ENCODE data around the gene SNX3.
"Not testable (repeated sequence)": the region's sequence is repeated elsewhere in the genome, so short reads cannot be mapped to it uniquely, and the experiment has no call there.

Gene SNX3

DNA sequence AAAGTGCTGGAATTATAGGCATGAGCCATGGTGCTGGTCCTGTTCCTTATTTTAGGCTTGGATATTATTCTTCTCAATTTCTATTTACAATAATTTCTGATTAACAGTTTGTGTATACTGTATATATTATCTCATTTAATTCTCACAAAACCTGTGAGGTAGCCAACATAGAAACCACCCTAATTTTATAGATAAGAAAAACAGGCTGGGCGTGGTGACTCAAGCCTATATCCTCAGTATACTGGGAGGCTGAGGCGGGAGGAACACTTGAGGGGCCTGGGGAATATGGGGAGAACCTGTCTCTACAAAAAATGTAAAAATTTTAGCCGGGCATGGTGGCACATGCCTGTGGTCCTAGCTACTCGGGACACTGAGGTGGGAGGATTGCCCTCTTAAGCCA is 30.3 kb upstream of the SNX3 start:
- Histone ChIP-seq H3K4me3 (ENCODE audit: low read length) (no peak overlapping the region), H3K9me3 (ENCODE audit: control insufficient read depth, insufficient read depth, low read length) (no peaks in the 10 kb centered on the region), H3K4me1 (ENCODE audit: control insufficient read depth, insufficient read depth, low read length) (no peaks in the 10 kb centered on the region; the same call in 1 of the 2 replicates), H3K36me3 (ENCODE audit: control insufficient read depth, insufficient read depth, low read length) (no peaks in the 10 kb centered on the region), H3K27me3 (ENCODE audit: control insufficient read depth, insufficient read depth, low read length) (no peaks in the 10 kb centered on the region), H3K27ac (ENCODE audit: low read length) (no peak overlapping the region)
- no peak for DNase-seq (ENCODE audit: low read depth, low spot score)
- no CpG with 5 or more reads among the region's 4 CpGs for WGBS (ENCODE audit: insufficient coverage, insufficient read length)

DNA sequence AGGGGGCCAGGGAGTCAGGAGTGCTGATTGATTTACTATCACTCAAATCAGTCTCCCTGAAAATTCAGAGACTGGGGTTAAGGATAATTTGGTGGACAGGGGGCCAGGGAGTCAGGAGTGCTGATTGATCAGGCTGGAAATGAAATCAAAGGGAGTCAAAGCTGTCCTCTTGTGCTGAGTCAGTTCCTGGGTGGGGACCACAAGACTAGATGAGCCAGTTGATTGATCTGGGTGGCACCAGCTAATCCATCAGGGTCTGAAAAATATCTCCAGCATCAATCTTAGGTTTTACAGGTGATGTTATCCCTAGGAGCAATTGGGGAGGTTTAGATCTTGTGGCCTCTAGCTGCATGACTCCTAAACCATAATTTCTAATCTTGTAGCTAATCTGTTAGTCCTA is 27.9 kb upstream of the SNX3 start:
- H3K27ac ChIP-seq (ENCODE audit: low read length): no peak overlapping the region
- no peaks in the 10 kb centered on the region for H3K4me1 ChIP-seq (ENCODE audit: control insufficient read depth, insufficient read depth, low read length)
- no peaks in the 10 kb centered on the region for H3K36me3 ChIP-seq (ENCODE audit: control insufficient read depth, insufficient read depth, low read length)
- no peaks in the 10 kb centered on the region for H3K27me3 ChIP-seq (ENCODE audit: control insufficient read depth, insufficient read depth, low read length)
- DNase-seq (ENCODE audit: low read depth, low spot score): no peak
- H3K4me3 ChIP-seq (ENCODE audit: low read length): no peak overlapping the region
- no peaks in the 10 kb centered on the region for H3K9me3 ChIP-seq (ENCODE audit: control insufficient read depth, insufficient read depth, low read length)

DNA sequence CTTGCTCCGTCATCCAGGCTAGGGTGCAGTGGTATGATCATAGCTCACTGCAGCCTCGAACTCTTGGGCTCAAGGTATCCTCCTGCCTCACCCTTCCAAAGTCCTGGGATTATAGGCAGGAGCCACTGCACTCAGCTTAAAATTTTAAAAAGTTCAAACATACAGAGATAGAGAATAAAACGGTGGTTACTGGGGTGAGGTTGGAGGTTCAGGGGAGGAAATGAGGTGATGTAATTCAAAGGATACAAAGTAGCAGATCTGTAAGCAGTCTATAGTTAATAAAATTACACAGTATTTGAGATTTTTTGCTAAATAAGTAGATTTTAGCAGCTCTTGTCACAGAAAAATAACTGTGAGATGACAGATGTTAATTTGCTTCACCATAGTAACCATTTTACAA is 26.5 kb upstream of the SNX3 start:
- no peak overlapping the region for H3K4me3 ChIP-seq (ENCODE audit: low read length)
- no CpG with 5 or more reads among the region's 3 CpGs for WGBS (ENCODE audit: insufficient coverage, insufficient read length)
- H3K27me3 ChIP-seq (ENCODE audit: control insufficient read depth, insufficient read depth, low read length): no peaks in the 10 kb centered on the region

DNA sequence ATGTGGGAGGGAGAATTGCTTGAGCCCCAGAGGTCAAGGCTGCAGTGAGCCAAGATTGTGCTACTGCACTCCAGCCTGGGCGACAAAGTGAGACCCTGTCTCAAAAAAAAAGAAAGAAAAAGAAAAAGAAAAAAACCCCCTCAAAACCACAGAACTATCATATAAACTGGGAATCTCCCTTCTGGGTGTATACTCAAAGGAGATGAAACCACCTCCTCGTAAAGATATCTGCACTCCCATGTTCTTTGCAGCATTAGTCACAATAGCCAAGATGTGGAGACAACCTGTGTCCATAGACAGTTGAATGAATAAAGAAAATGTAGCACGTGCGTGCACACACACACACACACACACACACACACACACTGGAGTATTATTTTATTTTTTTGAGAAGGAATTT is 25.5 kb upstream of the SNX3 start:
- Histone ChIP-seq H3K36me3 (ENCODE audit: control insufficient read depth, insufficient read depth, low read length) (no peaks in the 10 kb centered on the region), H3K9me3 (ENCODE audit: control insufficient read depth, insufficient read depth, low read length) (no peaks in the 10 kb centered on the region), H3K4me1 (ENCODE audit: control insufficient read depth, insufficient read depth, low read length) (no peaks in the 10 kb centered on the region), H3K27me3 (ENCODE audit: control insufficient read depth, insufficient read depth, low read length) (no peaks in the 10 kb centered on the region), H3K27ac (ENCODE audit: low read length) (no peak overlapping the region), H3K4me3 (ENCODE audit: low read length) (no peak overlapping the region)
- no CpG with 5 or more reads among the region's 4 CpGs for WGBS (ENCODE audit: insufficient coverage, insufficient read length)
- DNase-seq (ENCODE audit: low read depth, low spot score): no peak

More for the DNA sequence above, 26.5 kb upstream of the SNX3 start:
- Histone ChIP-seq H3K36me3 (ENCODE audit: control insufficient read depth, insufficient read depth, low read length) (no peaks in the 10 kb centered on the region), H3K27ac (ENCODE audit: low read length) (no peak overlapping the region), H3K9me3 (ENCODE audit: control insufficient read depth, insufficient read depth, low read length) (no peaks in the 10 kb centered on the region), H3K4me1 (ENCODE audit: control insufficient read depth, insufficient read depth, low read length) (no peaks in the 10 kb centered on the region)
- DNase-seq (ENCODE audit: low read depth, low spot score): no peak

DNA sequence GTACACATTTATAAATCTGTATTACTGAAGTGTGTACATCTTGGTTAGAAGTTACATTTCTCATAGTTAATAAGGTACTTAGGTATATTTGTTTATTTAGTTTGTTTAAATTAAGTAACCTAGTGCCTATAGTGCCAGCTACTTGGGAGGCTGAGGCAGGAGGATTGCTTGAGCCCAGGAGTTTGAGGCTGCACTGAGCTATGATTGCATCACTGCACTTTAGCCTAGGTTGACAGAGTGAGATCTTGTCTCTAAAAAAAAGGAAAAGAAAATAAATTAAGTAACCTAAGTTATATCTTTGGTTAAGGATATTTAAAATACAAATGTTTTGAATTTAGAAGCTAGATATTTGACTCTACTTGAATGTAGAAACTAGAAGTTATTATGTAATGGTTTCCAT is 24.5 kb upstream of the SNX3 start:
- no peaks in the 10 kb centered on the region for H3K36me3 ChIP-seq (ENCODE audit: control insufficient read depth, insufficient read depth, low read length)
- no peak overlapping the region for H3K27ac ChIP-seq (ENCODE audit: low read length)
- DNase-seq (ENCODE audit: low read depth, low spot score): no peak
- H3K27me3 ChIP-seq (ENCODE audit: control insufficient read depth, insufficient read depth, low read length): no peaks in the 10 kb centered on the region
- no peaks in the 10 kb centered on the region for H3K4me1 ChIP-seq (ENCODE audit: control insufficient read depth, insufficient read depth, low read length)
- no peak overlapping the region for H3K4me3 ChIP-seq (ENCODE audit: low read length)
- no peaks in the 10 kb centered on the region for H3K9me3 ChIP-seq (ENCODE audit: control insufficient read depth, insufficient read depth, low read length)

DNA sequence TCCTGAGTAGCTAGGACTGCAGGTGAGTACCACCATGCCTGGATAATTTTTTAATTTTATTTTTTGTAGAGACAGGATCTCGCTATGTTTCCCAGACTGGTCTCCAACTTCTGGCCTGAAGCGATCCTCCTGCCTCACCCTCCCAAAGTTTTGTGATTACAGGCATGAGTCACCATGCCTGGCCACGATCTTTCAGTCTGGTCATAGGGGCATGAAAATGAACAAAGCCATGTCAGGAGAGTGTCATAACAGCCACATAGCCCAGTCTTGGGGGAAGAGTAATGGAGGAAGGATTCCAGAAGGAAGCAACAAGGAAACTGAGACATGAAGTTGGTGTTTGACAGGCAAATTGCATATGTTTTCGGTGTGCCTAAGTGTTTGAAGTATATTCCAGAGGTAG is 17.0 kb upstream of the SNX3 start:
- H3K9me3 ChIP-seq (ENCODE audit: control insufficient read depth, insufficient read depth, low read length): no peaks in the 10 kb centered on the region
- WGBS (ENCODE audit: insufficient coverage, insufficient read length): no CpG with 5 or more reads among the region's 4 CpGs

DNA sequence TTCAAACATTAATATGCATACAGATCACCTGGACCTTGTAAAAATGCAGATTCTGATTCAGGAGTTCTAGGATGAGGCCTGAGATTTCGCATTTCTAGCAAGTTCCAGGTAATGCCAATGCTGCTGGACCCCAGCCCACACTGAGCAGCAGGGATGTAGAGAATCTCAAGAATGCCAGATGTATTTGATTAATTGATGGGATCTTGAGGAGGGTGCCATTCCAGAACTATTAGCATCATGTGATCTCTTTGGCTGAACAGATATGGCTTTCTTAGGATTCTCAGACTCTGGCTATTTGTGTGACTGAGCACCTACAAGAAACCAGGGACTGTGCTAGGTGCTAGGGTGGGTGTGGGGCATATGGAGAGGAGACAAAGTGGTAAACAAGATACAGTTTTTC is 16.5 kb upstream of the SNX3 start:
- no CpG with 5 or more reads among the region's 1 CpG for WGBS (ENCODE audit: insufficient coverage, insufficient read length)

More for the DNA sequence above, 17.0 kb upstream of the SNX3 start:
- Histone ChIP-seq H3K27ac (ENCODE audit: low read length) (no peak overlapping the region), H3K4me3 (ENCODE audit: low read length) (no peak overlapping the region), H3K27me3 (ENCODE audit: control insufficient read depth, insufficient read depth, low read length) (no peaks in the 10 kb centered on the region), H3K4me1 (ENCODE audit: control insufficient read depth, insufficient read depth, low read length) (no peaks in the 10 kb centered on the region), H3K36me3 (ENCODE audit: control insufficient read depth, insufficient read depth, low read length) (no peaks in the 10 kb centered on the region)
- DNase-seq (ENCODE audit: low read depth, low spot score): no peak

DNA sequence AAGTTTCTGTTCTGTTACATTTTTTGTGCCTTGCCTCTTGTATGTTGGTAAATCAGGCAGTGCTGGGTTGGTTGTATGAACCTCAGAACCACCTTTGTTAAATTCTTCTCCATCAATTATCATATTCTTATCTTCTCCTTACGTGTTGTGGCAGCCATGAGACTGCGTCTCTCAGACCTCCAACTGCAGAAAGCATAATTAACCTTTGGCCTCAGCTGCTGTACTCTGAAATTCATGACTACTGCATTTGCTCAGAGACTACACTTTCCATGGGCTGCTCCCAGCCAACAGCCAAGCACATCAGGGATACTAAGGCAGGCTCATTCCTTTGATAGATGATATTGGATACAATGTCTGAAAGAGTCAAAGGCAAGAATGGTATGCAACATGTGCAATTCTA is 15.1 kb upstream of the SNX3 start:
- H3K27ac ChIP-seq (ENCODE audit: low read length): no peak overlapping the region
- no peak overlapping the region for H3K4me3 ChIP-seq (ENCODE audit: low read length)
- no peaks in the 10 kb centered on the region for H3K4me1 ChIP-seq (ENCODE audit: control insufficient read depth, insufficient read depth, low read length)
- no peaks in the 10 kb centered on the region for H3K36me3 ChIP-seq (ENCODE audit: control insufficient read depth, insufficient read depth, low read length)
- no peaks in the 10 kb centered on the region for H3K27me3 ChIP-seq (ENCODE audit: control insufficient read depth, insufficient read depth, low read length)
- H3K9me3 ChIP-seq (ENCODE audit: control insufficient read depth, insufficient read depth, low read length): no peaks in the 10 kb centered on the region
- DNase-seq (ENCODE audit: low read depth, low spot score): no peak
- whole genome bisulfite sequencing (ENCODE audit: insufficient coverage, insufficient read length): no CpG with 5 or more reads among the region's 2 CpGs

More for the DNA sequence above, 16.5 kb upstream of the SNX3 start:
- H3K4me1 ChIP-seq (ENCODE audit: control insufficient read depth, insufficient read depth, low read length): no peaks in the 10 kb centered on the region
- H3K4me3 ChIP-seq (ENCODE audit: low read length): no peak overlapping the region
- H3K27ac ChIP-seq (ENCODE audit: low read length): no peak overlapping the region
- no peak for DNase-seq (ENCODE audit: low read depth, low spot score)
- H3K36me3 ChIP-seq (ENCODE audit: control insufficient read depth, insufficient read depth, low read length): no peaks in the 10 kb centered on the region
- no peaks in the 10 kb centered on the region for H3K9me3 ChIP-seq (ENCODE audit: control insufficient read depth, insufficient read depth, low read length)
- H3K27me3 ChIP-seq (ENCODE audit: control insufficient read depth, insufficient read depth, low read length): no peaks in the 10 kb centered on the region

DNA sequence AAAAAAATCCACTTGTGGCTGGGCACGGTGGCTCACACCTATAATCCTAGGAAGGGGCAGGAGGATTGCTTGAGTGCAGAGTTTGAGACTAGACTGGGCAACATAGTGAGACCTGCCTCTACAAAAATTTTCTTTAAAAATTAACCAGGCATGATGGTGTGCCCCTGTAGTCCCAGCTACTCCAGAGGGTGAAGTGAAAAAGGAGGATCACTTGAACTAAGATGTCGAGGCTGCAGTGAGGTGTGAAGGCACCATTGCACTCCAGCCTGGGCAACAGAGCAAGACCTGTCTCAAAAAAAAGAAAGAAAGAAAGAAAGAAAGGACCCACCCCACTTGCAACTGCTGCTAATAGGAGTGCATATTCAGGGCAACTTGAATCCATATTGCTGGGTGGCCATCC is 13.7 kb upstream of the SNX3 start:
- H3K36me3 ChIP-seq (ENCODE audit: control insufficient read depth, insufficient read depth, low read length): no peaks in the 10 kb centered on the region
- no peaks in the 10 kb centered on the region for H3K27me3 ChIP-seq (ENCODE audit: control insufficient read depth, insufficient read depth, low read length)
- no peak overlapping the region for H3K27ac ChIP-seq (ENCODE audit: low read length)
- H3K9me3 ChIP-seq (ENCODE audit: control insufficient read depth, insufficient read depth, low read length): no peaks in the 10 kb centered on the region
- H3K4me1 ChIP-seq (ENCODE audit: control insufficient read depth, insufficient read depth, low read length): no peaks in the 10 kb centered on the region
- no CpG with 5 or more reads among the region's 2 CpGs for WGBS (ENCODE audit: insufficient coverage, insufficient read length)
- no peak for DNase-seq (ENCODE audit: low read depth, low spot score)
- no peak overlapping the region for H3K4me3 ChIP-seq (ENCODE audit: low read length)

DNA sequence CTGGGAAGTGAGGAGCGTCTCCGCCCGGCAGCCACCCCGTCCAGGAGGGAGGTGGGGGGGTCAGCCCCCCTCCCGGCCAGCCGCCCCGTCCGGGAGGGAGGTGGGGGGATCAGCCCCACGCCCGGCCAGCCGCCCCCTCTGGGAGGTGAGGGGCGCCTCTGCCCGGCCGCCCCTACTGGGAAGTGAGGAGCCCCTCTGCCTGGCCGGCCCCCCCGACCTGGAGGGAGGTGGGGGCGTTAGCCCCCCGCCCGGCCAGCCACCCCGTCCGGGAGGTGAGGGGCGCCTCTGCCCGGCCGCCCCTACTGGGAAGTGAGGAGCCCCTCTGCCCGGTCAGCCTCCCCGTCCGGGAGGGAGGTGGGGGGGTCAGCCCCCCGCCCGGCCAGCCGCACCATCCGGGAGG is 9.1 kb upstream of the SNX3 start:
- H3K4me1 ChIP-seq (ENCODE audit: control insufficient read depth, insufficient read depth, low read length); H3K36me3 ChIP-seq (ENCODE audit: control insufficient read depth, insufficient read depth, low read length); DNase-seq (ENCODE audit: low read depth, low spot score); H3K27ac ChIP-seq (ENCODE audit: low read length); H3K9me3 ChIP-seq (ENCODE audit: control insufficient read depth, insufficient read depth, low read length); H3K27me3 ChIP-seq (ENCODE audit: control insufficient read depth, insufficient read depth, low read length); H3K4me3 ChIP-seq (ENCODE audit: low read length): not testable (repeated sequence)
- no CpG with 5 or more reads among the region's 31 CpGs for WGBS (ENCODE audit: insufficient coverage, insufficient read length)

DNA sequence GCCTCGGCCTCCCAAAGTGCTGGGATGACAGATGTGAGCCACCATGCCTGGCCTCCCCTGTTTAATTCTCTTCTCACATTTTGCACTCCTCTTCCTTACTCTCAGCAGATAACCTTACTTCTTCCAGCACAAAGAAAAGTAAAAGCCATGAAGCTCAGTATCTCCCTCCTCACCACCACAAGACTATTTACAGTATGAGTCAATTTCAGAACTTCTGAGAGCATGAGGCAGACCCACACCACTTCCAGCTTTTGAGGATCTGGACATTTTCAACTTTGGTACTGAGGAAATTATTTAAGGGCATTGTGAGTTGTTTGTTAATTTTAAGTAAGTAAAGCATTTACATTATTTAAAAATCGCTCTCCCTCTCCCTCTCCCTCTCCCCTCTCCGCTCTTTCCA is 8.0 kb upstream of the SNX3 start:
- Histone ChIP-seq H3K36me3 (ENCODE audit: control insufficient read depth, insufficient read depth, low read length) (no peaks in the 10 kb centered on the region), H3K9me3 (ENCODE audit: control insufficient read depth, insufficient read depth, low read length) (no peaks in the 10 kb centered on the region), H3K4me3 (ENCODE audit: low read length) (no peak overlapping the region), H3K27me3 (ENCODE audit: control insufficient read depth, insufficient read depth, low read length) (no peaks in the 10 kb centered on the region), H3K4me1 (ENCODE audit: control insufficient read depth, insufficient read depth, low read length) (no peaks in the 10 kb centered on the region), H3K27ac (ENCODE audit: low read length) (no peak overlapping the region)
- no CpG with 5 or more reads among the region's 3 CpGs for WGBS (ENCODE audit: insufficient coverage, insufficient read length)
- no peak for DNase-seq (ENCODE audit: low read depth, low spot score)
